Right kidney (tissue), 1 donor: ENCODE data around the gene CAVIN4.

Experiments
- DNase-seq: peaks from one replicate; pipeline ENCODE4 v3.0.0-alpha.2; 2016

CAVIN4 gene

GRCh38 chr9:100590481-100590880 lies 12.6 kb downstream of the CAVIN4 start:
- no peak for DNase-seq

- DNase-seq = no peak
Measured at GRCh38 chr9:100591139-100591538, 13.3 kb downstream of the CAVIN4 start.

- DNase-seq = no peak
Measured at GRCh38 chr9:100591639-100592412, 13.9 kb downstream of the CAVIN4 start.

- peak; percentile 23 for DNase-seq
Measured at GRCh38 chr9:100595391-100596199, 17.7 kb downstream of the CAVIN4 start.

- DNase-seq = no peak
Measured at GRCh38 chr9:100597236-100597635, 19.4 kb downstream of the CAVIN4 start.

- peak; percentile 78 for DNase-seq
Measured at GRCh38 chr9:100598641-100599145, 20.8 kb downstream of the CAVIN4 start.

GRCh38 chr9:100600521-100601079 lies 22.7 kb downstream of the CAVIN4 start:
- no peak for DNase-seq

GRCh38 chr9:100601216-100601615 lies 23.3 kb downstream of the CAVIN4 start:
- DNase-seq = peak; percentile 20

- DNase-seq = peak; percentile 16
Measured at GRCh38 chr9:100602342-100602801, 24.5 kb downstream of the CAVIN4 start.

GRCh38 chr9:100605405-100605804 lies 27.5 kb downstream of the CAVIN4 start:
- DNase-seq = no peak

- no peak for DNase-seq
Measured at GRCh38 chr9:100619194-100619593, 41.3 kb downstream of the CAVIN4 start.

GRCh38 chr9:100619665-100620064 lies 41.8 kb downstream of the CAVIN4 start:
- no peak for DNase-seq

GRCh38 chr9:100623969-100624368 lies 46.1 kb downstream of the CAVIN4 start:
- DNase-seq = no peak

- no peak for DNase-seq
Measured at GRCh38 chr9:100626949-100627348, 49.1 kb downstream of the CAVIN4 start.

GRCh38 chr9:100637787-100638186 lies 59.9 kb downstream of the CAVIN4 start:
- no peak for DNase-seq
